Effector CD4-positive, alpha-beta T cell (primary cell): ENCODE measurements around the gene ERFE.

Source experiments
- DNase-seq: peaks from one replicate; pipeline ENCODE4 v3.0.0-alpha.2; 2020

ERFE gene

DNA sequence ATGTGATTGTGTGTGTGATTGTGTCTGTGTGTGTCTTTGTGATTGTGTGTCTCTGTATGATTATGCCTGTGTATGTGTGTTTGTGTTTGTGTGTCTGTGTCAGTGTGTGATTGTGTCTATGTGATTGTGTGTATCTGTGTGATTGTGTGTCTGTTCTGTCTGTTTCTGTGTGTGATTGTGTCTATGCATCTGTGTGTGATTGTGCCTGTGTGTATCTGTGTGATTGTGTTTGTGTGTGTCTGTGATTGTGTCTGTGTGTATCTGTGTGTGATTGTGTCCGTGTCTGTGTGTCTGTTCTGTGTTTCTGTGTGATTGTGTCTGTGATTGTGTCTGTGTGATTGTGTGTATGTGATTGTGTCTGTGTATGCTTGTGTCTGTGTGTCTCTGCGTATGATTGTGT is 32.4 kb upstream of the ERFE start:
- DNase-seq, result no peak

DNA sequence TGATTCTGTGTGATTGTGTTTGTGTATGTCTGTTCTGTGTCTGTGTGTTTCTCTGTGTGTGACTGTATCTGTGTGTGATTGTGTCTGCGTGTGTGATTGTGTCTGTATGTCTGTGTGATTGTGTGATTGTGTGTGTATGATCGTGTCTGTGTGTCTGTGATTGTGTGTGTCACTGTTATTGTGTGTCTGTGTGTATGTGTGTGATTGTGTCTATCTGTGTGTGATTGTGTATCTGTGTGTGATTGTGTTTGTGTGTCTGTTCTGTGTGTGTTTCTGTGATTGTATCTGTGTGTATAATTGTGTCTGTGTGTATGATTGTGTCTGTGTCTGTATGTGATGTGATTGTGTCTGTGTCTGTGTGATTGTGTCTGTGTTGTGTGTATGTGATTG is 32.0 kb upstream of the ERFE start:
- DNase-seq, result no peak

DNA sequence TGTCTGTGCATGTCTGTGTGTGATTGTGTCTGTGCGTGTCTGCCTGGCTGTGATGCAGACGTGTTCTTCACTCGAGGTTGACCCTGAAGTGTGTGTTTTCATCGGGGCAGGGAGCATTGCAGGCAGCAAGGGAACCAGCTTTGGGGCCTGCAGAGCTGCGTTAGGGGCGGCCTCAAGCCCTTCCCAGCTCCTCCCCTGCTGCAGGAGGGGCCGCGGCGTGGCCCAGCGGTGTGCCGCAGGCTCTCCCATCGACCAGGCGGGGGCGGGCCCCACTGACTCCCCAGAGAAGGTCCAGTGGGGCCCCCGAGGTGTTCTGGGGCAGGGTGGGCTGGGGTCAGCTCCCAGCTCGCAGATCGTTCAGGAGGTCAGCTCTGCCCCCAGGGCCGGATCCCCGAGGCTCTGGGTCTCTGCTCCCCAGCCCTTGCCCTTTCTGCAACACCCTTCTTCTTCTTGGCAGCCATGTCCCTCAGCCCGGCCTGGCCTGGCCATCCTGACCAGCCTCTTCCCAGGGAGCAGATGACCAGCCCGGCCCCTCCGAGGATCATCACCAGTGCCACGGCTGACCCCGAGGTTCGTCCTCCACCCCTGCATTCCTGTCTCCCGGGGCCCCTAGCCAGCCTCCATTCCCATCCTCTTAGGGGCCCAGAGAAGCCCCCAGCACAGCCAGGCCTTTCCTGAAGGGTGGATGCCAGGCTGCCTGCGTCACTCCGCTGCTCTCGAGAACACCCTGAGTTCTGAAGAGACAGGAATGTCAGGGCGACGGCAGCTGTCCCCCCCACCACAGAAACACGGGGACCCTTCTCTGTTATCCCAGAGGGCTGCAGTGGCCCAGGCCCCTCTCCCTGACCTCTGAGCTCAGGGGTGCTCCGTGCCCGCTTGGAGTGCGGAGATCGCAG is 31.4 kb upstream of the ERFE start:
- no peak for DNase-seq

DNA sequence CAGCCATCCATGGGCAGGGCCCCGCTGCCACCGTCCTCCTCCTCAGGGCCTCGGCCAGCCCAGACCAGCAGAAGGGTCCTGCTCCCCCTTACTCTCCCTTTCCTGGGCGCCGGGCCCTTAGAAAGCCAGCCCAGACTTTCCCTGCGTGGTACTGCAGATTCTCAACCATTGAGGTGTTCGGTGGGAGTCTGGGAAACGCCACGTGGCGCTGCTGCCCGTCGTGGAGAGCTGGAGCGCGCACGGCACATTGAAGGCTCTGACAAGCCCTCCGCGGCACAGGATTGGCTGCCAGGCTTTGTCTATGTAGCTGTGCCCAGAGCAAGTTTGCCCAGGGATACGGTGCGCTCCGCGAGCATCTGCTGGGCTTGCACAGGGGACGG is 30.7 kb upstream of the ERFE start:
- DNase-seq, result no peak

DNA sequence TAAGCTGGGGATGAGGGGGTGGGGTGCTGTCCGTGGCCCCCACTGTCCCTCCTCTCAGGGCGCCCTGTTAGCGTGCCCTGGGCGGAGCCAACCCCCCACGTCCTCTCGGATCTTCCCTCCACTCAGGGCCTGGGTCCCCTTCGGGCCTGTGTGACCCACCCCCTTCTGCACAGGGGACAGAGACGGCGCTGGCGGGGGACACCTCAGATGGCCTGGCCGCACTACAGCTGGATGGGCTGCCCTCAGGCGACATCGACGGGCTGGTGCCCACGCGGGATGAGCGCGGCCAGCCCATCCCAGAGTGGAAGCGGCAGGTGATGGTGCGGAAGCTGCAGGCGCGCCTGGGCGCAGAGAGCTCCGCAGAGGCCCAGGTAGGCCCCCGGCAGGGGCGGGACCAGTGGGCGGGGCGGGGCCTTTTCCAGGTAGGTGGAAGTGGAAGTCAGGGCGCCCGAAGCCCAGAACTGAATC is 30.2 kb upstream of the ERFE start:
- DNase-seq, result no peak

DNA sequence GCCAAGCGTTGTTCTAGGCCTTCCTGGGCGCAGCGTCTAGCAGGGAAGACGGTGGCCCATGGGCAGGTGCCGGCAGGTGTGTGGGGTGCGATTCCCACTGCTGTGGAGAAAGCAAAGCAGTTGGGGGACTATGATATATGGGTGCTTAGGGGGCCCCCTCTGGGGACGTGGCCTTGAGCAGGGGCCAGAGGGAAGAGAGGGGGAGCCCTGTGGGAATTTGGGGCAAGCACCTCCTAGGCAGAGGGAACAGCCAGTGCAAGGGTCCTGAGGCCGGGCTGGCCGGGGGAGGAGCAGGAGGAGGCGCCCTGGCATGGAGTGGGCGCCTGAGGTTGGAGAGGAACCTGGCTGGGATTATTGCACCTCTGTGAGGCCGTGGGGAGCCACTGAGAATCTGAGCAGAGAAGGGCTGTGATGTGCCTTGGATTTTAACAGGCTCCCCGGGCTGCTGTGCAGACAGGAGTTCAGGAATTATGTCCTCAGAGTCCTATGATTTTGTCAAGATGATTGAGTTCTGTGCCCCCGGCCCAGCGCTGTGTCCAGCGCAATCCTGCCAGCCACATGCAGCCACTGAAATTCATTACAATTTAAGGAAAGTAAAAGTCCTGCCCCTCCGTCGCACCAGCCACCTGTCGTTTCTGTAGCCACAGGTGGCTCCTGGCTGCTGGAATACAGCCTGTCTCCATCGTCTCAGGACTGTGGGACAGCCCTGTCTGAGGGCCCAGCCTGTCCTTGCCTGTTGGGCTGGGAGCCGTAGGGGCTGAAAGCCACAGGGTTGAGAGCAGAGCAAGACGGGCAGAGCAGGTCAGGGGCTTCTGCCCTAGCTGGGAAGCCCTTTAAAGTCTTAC is 29.4 kb upstream of the ERFE start:
- no peak for DNase-seq

DNA sequence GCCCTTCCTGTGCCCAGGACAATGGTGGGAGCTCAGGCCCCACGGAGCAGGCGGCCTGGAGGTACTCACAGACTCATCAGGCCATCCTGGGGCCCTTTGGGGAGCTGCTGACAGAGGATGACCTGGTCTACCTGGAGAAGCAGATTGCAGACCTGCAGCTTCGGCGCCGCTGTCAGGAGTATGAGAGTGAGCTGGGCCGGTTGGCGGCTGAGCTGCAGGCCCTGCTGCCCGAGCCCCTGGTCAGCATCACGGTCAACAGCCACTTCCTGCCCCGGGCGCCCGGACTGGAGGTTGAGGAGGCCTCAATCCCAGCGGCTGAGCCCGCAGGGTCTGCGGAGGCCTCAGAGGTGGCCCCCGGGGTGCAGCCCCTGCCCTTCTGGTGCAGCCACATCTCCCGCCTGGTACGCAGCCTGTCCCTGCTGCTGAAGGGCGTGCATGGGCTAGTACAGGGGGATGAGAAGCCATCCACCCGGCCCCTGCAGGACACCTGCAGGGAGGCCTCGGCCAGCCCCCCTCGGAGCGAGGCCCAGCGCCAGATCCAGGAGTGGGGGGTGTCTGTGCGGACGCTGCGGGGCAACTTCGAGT is 28.6 kb upstream of the ERFE start:
- DNase-seq, result no peak

DNA sequence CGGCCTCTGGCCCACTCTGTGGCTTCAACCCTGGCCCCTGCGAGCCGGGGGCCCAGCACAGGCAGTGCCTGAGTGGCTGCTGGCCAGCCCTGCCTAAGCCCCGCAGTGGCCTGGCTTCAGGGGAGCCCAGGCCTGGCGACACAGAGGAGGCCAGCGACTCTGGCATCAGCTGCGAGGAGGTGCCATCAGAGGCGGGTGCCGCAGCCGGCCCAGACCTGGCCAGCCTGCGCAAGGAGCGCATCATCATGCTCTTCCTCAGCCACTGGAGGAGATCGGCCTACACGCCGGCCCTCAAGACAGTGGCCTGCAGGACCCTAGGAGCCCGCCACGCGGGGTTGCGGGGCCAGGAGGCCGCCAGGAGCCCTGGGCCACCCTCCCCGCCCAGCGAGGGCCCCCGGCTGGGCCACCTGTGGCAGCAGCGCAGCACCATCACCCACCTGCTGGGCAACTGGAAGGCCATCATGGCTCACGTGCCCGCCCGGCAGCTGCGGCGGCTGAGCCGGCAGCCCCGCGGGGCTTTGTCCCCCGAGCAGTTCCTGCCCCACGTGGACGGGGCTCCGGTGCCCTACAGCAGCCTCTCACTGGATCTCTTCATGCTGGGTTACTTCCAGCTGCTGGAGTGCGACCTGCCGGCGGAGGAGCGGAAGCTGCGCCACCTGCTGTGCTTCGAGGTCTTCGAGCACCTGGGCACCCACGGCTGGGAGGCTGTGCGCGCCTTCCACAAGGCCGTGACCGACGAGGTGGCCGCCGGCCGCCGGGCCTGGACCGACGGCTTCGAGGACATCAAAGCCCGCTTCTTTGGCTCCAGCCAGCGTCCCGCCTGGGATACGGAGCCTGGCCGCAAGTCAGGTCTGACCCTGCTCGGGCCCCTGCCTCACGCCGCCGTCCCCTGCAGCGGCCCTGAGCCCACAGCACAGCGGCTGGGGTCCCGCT is 27.8 kb upstream of the ERFE start:
- DNase-seq, result no peak

DNA sequence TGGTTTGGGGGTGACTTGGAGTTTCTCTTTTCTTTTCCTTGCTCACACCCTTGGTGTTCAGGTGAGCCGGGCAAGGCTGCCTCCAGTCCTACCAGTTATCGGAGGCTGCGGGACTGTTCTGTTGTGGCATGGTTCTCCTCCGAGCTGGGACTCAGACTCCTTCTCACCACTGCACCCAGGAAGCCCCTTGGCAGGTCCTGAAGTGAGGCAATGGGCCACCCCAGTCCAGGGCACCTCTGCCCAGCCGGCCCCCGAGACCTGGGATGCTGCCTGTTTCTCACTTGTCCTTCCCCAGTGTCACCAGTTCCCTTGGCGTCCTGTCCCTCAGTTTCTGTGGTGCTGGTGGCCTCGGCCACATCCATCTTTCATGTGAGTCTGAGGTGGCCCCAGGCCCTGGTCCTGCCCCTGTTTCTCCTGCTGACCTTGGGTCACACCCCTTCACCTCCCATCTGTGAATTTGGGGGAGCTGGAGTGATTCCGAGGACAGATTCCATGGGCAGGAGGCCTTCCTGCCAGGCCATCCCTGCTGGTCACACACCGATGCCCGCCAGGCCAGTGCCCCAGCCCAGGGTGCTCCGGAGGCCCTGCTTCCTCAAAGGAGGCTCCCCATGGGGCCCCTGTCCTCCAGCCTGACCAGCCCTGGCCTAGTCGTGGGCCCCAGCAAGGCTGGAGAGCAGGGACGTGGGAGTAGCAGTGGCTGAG is 26.9 kb upstream of the ERFE start:
- no peak for DNase-seq

DNA sequence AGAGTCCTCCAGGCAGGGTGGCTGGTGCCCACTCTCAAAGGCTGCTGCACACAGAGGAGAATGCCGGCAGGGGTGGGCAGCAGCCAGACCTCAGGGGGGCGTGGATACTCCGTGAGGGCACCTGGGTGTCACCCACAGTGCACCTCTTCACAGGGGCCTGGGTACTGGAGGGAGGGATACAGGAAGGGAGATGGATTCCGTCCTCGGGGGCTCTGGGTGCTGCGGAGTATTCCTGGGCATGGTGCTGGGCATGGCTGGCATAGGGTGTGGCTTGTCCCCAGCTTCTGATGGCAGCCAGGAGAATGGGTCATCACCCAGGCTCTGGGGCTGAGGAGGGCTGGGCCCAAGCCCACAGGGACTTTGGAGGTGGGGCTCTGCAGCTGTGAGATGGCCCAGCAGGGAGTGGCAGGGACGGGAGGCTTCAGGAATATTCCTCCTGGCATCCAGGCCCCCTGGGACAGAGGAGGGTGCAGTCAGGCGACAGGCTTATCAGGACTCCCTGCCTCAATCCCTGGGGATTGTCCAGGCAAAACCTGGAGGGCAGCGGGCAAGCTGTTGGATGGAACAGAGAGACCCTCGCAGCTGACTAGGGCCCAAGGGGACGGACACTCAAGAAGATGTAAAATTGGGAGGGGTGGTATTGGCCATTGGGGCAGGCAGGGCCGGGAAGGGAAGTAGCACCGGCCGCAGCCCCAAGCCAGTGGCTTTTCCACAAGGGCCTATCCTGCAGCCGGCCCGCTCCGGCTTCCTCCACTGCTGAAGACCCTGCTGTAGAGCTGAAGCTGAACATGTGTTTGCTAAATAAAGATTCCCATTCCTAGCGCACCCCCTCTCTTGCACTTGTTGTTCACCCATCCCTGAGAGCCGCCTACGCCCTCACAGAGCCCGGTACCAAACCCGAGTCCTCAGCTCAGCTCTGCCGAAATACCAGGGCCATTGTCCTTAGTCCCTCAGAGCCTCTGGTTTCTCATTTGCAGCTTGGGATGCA is 26.0 kb upstream of the ERFE start:
- DNase-seq, result no peak

DNA sequence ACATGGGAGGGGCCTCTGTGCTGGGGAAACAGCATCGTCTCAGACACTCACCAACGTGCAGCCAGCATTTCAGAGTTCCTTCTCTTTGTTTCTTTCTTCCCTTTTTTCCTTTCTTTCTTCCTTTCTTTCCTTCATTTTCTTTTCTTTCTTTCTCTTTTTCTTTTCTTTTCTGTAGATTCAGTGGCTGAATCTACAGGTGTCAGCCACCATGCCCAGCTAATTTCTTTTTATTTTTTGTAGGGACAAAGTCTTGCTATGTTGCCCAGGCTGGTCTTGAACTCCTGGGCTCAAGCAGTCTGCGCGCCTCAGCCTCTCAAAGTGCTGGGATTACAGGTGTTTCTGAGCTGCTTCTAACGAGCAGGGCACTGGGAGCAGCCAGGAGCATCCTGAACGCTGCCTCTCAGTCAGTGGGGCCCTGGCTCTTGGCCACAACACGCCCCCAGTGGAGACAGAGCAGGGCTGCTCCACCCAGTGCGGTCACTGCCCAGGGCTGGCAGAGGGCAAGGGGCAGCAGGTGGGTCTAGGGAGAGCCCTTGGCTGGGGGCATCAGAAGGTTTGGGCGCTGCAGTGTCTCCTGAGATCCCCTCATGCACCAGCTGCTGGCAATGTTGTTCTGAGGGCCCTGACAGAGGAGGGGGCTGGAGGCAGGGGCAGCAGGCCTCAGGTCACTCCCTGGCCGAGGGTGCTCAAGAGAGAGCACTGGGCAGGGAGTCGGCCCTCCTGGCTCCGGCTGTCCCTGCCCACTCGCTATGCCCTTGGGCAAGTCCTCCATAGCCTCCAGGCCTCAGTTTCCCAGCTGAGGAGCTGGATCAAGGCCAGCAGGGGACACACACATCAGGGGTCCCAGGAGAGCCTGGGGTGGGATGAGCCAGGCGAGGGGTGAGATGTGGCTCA is 25.0 kb upstream of the ERFE start:
- DNase-seq, result no peak

DNA sequence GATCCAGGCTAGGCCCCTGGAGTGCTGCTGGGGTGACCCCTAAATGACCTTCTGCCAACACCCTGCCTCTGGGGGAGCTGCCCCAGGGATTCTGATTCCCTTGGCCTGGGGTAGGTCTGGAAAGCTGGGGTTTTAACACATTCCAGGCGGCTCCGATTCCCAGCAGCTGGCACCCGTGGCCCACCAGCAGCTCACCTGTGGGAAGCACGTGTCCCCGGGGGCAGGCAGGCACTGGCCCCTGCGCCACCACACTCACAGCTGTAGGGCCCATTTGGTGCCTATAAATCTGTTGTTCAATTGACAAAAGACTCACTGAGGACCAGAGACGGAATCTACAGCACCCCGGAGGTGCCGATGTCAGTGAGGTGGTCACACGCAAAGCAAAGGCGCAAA is 24.4 kb upstream of the ERFE start:
- DNase-seq, result no peak

DNA sequence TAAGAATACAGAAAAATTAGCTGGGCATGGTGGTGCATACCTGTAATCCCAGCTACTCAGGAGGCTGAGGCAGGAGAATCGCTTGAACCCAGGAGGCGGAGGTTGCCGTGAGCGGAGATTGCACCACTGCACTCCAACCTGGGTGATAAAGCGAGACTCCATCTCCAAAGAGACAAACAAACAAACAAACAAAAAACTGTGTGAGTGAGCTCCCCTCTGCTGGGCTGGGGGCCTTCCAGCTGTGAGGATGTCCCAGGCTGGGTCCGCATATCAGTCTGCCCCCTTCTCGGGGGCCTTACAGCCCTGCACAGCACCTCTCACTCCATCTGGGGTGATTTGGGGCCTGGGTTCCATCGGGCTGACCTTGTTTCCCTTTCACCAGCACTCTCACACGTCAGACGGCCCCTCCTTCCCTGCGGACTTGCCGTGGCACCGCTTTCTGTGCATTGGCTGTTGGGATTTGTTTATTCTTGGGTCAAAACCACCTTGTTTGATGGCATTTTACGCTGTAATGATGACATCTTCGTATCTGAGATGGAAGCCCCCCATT is 23.1 kb upstream of the ERFE start:
- DNase-seq, result no peak

DNA sequence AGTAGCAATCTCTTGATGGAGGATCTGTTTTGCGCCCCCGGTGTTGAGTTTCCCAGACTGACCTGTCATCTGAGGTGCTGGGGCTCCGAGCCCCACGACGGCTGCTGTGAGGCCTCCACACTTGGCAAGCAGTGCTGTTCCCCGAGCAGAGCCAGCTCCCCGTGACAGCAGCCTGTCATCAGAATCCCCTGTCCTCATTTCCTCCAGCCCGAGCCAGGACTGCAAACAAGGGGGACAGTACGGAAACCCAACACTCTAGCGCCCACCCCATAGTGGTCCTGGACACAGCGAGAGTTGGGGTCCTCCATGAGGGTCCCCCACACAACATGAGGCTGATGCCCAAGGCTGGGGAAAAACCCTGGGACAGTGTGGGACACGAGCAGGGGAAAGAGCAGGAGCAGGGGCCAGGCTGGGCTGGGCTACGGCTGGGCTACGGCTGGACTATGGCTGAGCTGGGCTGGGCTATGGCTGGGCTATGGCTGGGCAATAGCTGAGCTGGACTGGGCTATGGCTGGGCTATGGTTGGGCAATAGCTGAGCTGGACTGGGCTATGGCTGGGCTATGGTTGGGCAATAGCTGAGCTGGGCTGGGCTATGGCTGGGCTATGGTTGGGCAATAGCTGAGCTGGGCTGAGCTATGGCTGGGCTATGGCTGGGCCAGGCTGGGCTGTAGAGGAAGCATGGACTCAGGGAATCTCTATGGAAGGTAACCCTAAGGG is 21.8 kb upstream of the ERFE start:
- no peak for DNase-seq

DNA sequence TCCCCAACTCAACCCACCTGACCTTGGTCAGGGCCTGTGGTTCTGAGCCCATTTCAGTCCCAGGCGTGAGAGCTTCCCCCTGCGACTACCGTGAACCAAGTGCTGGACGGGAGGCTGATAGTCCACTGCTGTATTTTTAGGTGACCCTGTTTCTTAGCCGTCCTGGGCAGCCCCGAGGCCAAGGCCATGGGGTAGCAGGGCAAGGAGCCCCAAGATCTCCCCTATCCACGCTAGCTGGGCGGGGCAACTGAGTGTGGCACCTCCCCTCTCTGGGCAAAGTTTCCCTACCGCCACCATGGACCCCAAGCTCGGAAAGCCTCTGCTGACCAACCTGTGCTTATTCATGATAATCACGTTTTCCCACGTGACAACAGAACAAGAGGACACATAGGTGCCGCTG is 20.9 kb upstream of the ERFE start:
- DNase-seq, result no peak

DNA sequence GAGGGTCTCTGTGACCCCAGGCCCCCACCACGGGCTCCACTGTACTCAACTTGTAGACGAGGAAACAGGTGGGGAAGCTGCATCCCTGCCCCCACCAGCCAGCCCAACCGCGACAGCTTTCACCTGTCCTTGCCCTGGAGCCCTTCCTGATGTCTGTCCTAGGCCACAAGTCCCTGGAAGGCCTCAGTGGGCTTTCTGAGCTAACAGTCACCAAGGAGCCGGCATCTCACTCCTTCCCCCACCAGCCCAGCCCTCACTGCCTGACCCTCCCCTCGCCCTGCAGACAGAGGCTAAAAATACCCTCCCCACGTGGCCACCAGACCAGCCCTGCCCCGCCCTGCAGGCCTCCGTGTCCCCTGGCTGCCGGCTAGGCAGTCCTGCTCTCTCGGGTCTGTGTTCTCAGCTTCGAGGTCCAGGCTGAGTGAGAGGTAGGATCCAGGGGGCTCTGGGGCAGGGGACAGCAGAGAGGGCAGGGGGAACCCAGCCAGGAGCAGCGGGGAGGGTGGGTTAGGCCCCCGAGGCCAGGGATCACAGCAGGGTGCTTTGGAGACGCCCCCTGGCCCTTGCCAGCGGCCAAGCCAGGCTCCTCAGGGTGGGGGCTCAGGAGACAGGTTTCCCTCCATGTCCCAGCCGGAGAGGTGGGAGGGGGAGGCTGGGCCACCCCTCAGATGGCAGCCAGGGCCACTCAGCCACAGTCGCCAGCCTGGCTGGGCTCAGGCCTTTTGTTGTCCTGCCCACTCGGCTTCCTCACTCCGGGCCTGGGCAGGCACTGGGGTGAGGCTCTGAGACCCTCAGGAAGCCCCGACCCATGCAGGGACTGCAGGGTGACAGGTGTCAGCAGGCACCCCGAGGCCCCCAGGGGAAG is 20.2 kb upstream of the ERFE start, which contains the start of gene KLHL30:
Gene KLHL30 (plus strand): TSS at position 338 of the 865 bp plus-strand sequence. CDS start 2,087 bp downstream, outside the sequence.
- no peak for DNase-seq
